Daoy (cell line): ENCODE results near the gene KIF19. TPM values are rescaled to one million over a fixed set of nuclear protein-coding genes. Genes with fewer than 3 reads are reported as not detected.

ENCODE experiments used
- DNase-seq: peaks from one replicate; pipeline ENCODE4 v3.0.0-alpha.2; 2015; ENCODE audit warnings: low read depth
- total RNA-seq: library from RNA; depleted of rRNA; stranded (reverse); fragments of >200 nt; shearing (Covaris generic); gene quantifications from 2 replicates; pipeline ENCODE4 v1.2.3, GENCODE V29; 2014

The KIF19 gene
- total RNA-seq, 1 experiment from 2014 or later: not detected

DNA sequence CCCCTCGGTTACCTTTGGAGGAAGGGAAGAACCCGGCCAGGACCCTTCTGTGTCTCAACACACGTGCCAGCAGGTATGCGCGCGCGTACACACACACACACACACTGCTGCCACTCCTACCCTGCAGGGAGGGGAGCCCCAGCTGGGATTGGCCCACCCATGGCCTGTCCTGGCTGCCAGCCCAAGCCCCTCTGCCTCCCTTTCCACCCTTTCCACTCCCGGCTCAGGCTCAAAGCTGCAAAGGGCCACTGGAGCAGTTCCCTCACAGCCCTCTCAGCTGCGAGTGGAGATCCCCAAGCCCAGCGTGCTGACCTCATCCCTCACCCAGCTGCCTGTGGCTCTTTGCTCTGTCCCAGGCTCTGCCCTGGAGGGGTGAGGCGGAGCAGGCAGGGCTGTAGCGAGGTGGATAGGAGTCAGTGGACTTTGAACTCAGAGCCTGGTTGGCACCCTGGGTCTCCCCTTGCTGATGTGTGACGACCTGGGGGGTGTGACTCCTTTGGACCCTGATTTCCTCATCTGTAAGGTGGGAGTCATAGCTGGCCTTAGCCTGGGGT lies 14.5 kb downstream of the KIF19 start:
- no peak for DNase-seq

DNA sequence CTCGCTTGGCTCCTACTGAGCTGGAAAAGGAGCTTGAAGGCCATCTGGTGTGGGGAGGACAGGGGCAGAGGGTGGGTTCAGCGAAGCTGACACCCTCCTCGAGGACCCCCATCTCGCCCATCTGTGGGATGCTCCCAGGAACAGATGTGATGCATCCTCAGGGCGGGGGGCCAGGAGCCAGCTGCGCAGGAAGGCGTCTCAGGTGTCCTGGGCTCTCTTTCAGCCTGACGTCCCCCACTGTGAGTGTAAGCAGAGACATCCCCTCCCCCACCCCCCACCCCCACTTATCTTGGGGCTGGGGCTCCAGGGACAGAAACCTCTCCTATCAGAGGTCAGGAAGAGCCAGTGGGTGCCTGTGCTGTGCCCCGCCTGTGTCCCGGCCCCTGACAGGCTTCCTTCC lies 16.2 kb downstream of the KIF19 start:
- no peak for DNase-seq

DNA sequence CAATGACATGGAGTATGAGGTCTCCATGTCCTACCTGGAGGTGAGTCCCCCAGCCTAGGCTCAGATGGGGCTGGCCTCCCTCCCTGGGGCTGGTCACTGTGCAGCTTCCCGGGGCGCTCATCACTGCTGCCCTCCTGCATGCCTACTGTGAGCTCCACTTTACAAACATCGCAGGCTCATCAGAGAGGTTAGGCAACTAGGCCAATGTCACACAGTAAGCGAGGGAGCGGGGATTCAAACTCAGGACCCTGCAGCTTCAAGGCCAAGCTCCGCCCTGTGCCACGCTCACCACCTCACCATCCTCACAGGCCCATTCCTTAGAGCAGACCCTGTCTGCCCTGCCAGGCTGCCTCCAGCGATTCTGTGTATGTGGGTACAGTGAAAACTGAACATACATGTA lies 17.1 kb downstream of the KIF19 start:
- DNase-seq: no peak

DNA sequence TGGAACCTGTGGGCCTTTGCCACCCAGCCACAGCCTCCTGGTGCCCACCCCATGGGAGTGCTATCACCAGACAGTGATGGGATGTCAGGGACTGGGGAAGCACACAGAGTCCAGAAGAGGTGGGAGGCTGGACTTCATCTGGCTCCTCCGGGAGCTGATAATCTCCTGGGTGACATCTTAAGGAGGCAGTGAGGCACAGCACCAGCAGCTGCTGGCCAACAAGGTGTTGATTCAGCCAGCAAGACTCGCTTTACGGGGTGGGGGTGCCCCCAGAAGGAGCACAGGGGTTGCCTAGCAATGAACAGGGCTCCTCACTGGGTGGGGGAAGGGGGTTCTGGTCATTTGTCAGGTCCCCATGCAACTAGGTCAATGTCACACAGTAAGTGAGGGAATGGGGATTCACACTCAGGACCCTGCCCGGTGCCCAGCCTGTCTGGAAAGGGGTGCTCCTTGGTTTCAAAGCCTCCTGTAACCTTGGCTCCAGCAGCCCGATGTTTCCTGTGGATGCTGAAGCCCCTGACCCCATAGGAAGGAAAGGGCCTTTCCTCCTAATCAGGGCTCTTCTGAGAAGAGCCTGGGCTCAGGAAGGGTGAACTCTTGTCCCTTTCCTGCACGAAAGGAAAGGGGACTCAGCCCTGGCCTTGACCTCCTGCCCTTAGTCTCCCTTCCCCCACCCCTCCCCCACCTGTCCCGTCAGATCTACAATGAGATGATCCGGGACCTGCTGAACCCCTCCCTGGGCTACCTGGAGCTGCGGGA lies 17.7 kb downstream of the KIF19 start:
- DNase-seq: no peak

DNA sequence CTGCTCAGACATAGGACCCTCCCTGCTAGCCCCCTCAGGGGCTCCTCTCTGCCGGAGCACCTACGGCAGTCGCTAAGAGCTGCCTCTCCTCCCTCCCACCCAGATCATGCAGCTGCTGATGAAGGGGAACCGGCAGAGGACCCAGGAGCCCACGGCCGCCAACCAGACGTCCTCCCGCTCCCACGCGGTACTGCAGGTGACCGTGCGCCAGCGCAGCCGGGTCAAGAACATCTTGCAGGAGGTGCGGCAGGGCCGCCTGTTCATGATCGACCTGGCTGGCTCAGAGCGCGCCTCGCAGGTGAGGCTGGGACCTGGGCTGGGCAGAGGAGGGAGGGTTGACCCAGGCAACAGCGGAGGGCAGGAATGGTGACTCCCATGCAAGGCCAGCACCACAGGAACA lies 18.6 kb downstream of the KIF19 start:
- no peak for DNase-seq

DNA sequence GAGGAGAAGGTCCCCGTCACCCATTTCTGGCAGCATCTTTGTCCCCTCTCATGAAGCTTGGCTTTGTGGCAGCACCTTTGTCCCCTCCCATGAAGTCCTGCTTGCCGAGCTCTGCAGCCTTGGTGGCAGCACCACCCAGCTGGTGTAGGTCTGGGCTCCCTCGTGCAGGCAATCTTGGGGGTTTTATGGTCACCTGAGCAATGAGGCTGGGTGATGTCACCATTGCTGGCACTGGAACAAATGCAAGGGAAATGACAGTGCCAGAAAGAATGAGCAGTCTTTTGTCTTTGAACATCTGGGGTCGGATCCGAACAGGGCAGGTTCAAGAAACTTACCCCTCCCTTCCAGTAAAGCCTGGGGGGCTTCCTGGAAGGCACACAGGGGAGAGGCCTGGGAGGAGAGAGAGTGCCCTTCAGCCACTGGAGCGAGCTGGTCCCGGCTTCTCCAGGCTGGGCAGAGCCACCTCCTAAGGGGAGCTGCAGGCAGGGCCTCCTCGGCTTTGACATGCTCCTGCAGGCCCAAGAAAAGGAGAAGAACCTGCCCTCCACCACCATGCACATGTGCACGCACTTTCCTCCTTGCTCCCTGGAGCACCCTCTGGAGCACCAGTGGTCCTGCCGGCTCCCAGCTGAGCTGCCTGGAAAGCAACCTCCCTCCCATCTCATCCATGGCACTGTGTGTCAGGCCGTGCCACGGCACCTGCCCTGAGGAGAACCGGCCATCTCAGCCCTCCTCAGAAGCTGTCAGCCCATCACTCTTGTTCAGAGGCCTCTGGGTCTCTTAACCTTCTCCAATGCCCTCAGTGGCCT lies 19.6 kb downstream of the KIF19 start:
- peak; percentile 74 for DNase-seq

DNA sequence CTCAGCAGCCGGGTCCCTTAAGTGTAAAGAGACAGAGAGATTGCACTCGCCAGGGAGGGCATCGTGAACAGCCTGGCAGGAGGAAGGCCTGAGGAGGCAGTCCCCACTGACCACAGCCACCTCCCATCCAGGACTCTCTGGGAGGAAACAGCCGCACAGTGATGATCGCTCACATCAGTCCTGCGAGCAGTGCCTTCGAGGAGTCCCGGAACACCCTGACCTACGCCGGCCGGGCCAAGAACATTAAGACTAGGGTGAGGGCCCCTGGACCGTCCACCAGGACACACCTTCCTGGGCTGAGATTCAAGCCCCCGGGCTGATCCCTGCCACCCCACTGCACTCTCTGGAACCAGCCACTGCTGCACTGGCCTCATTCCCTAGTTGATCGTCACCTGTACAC lies 21.6 kb downstream of the KIF19 start:
- DNase-seq: no peak

DNA sequence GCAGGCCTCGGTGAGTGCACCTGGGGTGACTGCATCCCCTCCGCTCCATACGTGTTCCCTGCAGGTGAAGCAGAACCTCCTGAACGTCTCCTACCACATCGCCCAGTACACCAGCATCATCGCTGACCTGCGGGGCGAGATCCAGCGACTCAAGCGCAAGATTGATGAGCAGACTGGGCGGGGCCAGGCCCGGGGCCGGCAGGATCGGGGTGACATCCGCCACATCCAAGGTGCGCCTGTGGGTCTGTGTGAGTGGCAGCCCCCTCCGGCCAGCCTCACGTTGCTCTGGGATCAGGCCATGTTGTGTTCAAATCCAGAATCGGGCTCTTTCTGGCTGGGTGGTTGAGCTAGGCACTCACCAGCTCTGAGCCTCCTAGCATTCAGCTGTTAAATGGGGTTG lies 23.1 kb downstream of the KIF19 start:
- no peak for DNase-seq

DNA sequence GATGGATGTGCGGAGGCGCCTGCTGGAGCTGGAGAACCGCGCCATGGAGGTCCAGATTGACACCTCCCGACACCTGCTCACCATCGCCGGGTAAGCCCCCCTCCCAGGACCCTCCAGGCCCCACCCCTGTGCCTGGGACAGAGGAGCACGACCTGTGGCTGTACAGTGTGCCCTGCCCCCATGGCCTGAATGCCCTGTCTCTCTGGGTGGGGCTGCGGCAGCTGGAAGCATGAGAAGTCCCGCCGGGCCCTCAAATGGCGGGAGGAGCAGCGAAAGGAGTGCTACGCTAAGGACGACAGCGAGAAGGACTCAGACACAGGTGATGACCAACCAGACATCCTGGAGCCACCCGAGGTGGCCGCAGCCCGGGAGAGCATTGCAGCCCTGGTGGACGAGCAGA lies 24.5 kb downstream of the KIF19 start:
- DNase-seq: no peak

DNA sequence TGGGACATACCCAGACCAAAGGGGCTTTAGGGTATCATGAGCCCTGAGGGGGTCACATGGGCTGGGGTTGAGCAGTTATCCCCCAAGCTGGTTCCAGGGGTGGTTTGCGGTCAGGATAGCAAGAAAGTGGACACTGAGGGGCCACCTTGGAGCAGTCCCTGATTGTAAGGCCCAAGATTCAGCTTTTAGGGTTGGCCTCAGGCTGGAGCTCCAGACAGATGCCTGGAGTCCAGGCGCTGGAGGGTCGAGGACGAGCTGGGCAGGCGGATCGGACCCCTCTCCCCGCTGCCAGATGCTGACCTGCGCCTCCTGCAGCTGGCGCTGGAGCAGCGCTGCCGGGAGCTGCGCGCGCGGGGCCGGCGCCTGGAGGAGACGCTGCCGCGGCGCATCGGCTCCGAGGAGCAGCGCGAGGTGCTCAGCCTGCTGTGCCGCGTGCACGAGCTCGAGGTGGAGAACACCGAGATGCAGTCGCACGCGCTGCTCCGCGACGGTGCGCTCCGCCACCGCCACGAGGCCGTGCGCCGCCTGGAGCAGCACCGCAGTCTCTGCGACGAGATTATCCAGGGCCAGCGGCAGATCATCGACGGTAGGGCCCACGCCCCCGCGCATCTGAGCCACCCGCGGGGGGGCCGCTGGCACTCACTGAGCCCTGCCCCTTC lies 25.7 kb downstream of the KIF19 start:
- DNase-seq: peak; percentile 53

DNA sequence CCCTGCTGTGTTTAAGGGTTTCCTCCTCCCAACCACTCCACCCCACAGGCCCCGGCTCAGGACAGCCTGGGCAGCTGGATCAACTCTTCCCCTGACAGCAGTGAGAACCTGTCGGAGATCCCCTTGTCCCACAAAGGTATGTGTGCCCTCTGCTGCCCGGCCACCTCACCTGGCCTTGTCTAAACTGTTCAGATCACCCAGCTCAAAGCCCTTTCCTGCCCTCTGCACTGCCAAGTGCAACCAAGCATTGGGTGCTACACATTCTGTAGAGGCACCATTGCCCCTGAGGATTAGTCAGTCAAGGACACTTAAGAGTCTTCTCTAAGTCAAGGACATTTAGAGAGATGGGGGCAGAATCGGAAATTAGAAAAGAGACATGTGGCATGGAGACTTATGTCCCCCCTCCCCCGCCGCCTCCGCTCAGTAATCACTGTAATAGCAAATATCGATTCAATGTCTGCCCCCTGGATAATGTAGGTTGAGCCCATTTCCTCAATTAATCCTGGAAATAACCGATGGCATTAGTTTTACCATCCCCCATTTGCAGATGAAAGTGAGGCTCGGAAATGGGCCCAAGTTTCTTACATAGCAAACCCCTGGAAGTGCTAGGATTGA lies 27.5 kb downstream of the KIF19 start:
- no peak for DNase-seq

DNA sequence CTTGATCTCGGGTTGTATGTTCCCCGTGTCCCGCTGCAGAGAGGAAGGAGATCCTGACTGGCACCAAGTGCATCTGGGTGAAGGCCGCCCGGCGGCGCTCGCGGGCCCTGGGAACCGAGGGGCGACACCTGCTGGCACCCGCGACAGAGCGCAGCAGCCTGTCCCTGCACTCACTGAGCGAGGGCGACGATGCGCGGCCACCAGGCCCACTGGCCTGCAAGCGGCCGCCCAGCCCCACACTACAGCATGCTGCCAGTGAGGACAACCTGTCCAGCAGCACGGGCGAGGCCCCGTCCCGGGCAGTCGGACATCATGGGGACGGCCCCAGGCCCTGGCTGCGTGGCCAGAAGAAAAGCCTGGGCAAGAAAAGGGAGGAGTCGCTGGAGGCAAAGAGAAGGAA lies 28.1 kb downstream of the KIF19 start:
- DNase-seq: peak; percentile 71

DNA sequence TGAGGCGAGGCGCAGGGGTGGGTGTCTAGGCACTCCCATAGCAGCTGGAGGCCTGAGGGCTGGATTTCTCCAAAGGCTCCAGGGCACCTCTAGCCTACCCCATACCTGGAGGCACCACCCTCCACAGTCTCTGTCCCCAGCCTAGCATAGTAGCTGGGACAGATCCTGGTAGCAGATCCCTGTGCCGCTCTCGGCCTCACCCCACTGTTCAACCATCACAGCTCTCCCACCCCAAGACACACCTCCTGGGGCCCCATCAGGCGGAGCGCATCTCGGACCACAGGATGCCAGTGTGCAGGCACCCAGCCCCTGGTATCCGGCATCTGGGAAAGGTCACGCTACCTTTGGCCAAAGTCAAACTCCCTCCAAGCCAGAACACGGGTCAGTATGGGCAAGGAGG lies 28.5 kb downstream of the KIF19 start:
- DNase-seq: no peak

DNA sequence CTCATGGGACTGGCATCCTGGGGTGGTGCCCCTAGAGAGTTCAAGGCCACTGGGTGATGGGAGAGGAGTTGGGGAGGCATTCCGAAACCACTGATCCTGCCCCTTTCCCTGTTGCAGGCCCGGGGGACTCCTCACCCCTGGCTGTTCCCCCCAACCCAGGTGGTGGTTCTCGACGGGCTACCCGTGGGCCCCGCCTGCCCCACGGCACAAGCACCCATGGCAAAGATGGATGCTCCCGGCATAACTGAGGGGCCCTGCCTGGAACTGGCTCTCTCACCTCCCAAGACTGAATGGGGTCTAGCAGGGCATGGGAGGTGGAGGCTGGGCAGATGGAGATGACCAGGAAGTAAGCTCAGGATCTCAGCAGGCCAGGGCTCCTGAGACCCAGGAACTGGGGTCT lies 29.0 kb downstream of the KIF19 start:
- DNase-seq: no peak

DNA sequence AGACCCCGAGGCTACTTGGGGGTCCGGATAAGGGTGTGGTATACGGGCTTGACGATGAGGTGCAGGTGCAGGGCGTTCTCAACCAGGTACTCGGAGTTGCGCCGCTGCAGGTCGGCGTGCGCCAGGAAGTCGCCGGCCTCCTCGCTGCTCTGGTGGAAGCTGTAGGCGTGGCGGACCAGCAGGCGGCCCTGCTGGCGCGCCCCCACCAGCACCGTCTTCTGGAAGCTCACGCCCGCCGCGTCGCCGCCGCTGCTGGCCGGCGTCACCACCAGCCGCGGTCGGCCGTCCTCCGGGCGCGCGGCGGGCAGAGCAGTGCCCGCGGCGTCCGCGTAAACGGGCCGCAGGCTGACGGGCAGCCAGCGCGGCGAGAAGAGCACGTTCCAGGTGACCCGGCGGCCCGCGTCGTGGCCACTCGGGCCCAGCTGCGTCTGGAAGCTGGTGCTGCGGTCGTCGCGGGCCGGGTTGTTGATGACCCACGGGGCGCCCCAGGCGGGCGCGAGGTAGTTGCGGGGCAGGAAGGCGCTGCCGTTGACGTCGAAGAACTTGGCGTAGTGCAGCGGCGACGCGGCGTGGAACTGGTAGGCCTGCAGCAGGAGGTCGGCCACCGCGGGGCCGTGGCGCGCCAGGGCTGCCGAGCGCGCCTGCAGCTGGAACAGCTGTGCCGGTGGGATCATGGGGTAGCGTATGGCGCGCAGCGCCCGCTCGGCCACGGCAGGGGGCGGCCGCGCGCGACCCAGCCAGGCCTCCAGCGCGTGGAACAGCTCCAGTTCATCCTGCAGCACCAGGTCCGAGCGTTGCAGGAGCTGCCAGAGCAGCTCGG lies 30.8 kb downstream of the KIF19 start:
- no peak for DNase-seq

DNA sequence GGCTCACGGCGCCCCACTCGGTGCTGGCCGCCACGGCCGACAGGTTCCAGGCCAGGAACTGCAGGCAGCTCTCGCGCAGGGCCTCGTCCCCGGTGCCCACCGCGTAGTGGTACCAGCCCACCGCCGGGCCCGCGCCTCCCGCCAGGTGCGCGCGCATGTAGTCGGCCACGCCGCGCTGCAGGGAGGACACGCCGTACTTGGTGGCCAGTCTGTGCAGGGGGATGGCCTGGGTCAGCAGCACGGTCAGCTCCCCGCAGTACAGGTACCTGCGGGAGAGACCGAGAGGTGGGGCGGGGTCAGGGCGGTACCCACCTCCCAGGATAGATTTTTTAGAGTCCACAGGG lies 31.4 kb downstream of the KIF19 start:
- no peak for DNase-seq

DNA sequence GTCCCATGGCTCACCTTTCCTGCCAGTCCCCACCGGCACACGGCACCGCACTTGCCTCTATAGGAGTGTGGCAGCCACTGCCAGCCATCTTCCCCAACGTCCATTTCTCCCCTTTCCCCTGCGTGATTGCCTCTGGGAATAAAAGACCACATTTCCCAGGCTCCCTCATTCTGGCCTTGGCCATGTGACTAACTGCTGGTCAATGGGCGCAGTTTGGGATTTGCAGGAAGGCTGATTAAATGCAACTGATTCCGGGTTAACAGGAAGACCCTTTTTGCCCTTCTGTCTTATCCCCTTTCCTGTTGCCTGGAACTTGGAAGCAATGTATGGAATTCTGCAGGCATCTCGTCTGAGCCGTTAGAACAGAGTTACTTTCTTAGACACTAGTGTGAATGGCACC lies 32.7 kb downstream of the KIF19 start:
- no peak for DNase-seq

DNA sequence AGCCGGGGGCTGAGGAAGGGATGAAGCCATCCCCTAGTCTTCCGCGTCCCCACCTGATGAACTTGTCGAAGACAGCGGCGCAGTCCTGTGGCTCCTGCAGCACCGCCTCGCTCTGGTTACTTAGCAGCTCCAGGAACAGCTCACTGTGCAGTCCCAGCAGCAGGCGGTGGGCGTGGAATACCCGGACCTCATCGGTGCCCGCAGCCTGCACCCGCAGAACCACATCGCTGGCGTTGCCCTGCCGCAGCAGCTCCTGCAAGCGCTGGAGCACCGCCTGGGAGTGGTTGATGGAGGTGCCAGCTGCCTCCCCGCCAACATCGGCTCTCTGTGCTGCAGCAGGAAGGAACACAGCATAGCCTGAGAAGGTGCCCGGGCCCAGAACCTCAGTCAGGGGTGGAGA lies 33.9 kb downstream of the KIF19 start:
- DNase-seq: no peak

DNA sequence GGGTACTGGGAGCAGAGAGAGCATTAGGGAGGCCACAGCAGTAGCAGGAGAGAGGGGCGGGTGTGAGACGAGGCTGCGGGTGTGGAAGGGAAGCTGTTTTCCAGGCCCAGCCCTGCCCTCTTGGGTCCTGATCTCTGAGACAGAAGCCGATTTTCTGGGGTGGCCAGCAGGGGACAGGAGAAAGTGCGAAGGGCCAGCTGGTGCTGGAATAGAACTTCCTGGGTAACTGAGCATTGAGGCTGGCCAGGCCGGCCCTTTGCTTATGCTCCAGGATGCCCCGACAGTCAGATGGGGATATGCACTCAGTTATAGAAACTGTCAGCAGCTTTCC lies 34.8 kb downstream of the KIF19 start:
- DNase-seq: no peak

DNA sequence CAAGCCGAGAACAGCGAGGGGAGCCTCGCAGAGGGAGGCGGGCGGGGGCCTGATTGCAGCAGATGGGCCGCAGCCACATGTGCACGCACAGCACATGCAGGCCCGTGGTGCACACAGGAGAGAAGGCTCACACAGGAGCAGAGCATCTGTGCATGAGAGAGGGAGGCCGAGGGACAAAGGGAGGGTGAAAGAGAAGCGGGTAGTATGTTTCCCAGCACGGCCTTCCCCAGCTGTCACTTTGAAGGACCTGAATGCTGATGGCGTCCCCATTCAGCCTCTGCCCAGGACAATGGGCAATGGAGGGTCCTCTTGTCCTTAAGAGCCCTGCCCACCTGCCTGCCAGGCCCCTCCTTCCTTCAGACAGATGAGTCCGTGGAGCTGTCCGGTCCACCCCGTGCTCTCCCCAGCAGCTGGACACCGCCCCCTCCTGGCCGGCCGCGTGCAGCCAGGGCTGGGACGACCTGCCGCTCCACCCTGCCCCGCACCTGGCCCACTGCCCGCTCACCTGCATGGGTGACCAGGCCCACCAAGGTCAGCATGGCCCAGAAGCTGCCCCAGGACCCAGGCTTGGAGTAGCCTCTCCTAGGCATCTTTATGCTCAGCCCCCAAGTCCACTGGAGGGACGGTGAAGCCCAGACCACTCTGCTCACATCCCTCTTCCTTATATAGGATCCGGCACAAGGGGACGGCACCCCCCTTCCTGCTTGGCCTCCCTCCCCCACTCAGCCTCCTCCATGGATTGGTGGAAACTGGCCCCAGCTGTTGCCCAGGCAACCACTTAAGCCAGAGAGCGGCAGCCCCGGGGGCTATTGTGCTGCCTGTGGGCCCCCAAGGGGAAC lies 35.4 kb downstream of the KIF19 start, which contains the start of gene BTBD17:
Gene BTBD17 (minus strand): TSS at position 639 of the 839 bp plus-strand sequence. CDS start 49 bp downstream, at position 590.
- DNase-seq: peak; percentile 66

DNA sequence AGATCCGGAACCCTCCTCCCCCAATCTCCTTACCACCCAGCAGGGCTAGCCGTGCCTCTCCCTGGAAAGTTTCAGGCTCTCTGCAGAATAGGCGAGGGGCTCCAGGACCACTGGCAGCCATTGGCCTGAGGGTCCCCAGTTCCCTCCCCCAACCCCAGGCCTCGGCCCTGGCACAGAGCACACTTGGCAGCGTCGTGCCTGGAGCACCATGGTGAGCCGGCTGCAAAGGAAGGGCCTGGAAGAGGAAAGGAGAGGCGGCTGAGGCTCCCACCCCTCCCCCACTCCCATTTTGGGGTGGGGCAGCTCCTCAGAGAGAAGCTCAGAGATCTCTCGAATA lies 36.0 kb downstream of the KIF19 start:
- no peak for DNase-seq
